SK-N-SH (cell line): Measurements from ENCODE around the gene RPH3AL. TPM values are rescaled to one million over a fixed set of nuclear protein-coding genes. Genes with fewer than 3 reads are reported as not detected.

ENCODE experiments used
- CTCF ChIA-PET: fragments of 300-600, 350-600 bp; formaldehyde crosslinking; extraction: SDS; loops from one replicate; lab custom pipeline; 2021; lab: Yijun Ruan, JAX
- POLR2A ChIA-PET: fragments of 350-600 bp; sonication (Branson Sonifier 250); formaldehyde crosslinking; extraction: SDS; loops from one replicate; lab custom pipeline; 2020; ENCODE audit warnings: antibody characterized with exemption, inconsistent platforms; lab: Yijun Ruan, JAX
- DNase-seq: peaks from one replicate; pipeline ENCODE4 v3.0.0; 2012
- H2AFZ ChIP-seq: fragments of 200-600 bp; sonication (generic); 2 replicates; pipeline ENCODE4 v1.8.1; 2016; ENCODE audit warnings: antibody characterized with exemption, mild to moderate bottlenecking, low read depth
- H3F3A ChIP-seq: fragments of 200-600 bp; sonication (generic); replicated peaks from 2 replicates; pipeline ENCODE3; 2016; ENCODE audit warnings: antibody characterized with exemption, mild to moderate bottlenecking; ENCODE audit not compliant: insufficient read depth
- H3K27ac ChIP-seq, 2 experiments: fragments of 200-500 bp in 1 of 2; fragments of 200-600 bp in 1 of 2; sonication (Bioruptor generic) in 1 of 2; sonication (generic), shearing (Covaris generic) in 1 of 2; 2 replicates each; pipeline versions ENCODE4 v1.5.1 to v1.6.1; 2014 to 2016; ENCODE audit warnings: low read depth in 2 of 2, inconsistent platforms in 1 of 2, low read length in 1 of 2, mild to moderate bottlenecking in 1 of 2, mixed read lengths in 1 of 2
- H3K27me3 ChIP-seq: fragments of 200-600 bp; sonication (generic), shearing (Covaris generic); 2 replicates; pipeline ENCODE4 v1.6.1; 2016; ENCODE audit warnings: mixed run types; ENCODE audit not compliant: insufficient read depth
- H3K36me3 ChIP-seq, 2 experiments: fragments of 200-500 bp in 1 of 2; fragments of 200-600 bp in 1 of 2; sonication (Bioruptor generic) in 1 of 2; sonication (generic) in 1 of 2; replicated peaks in 1 of 2; 2 replicates each; pipeline versions ENCODE3 to v1.5.1; 2014 to 2016; ENCODE audit warnings: low read length in 1 of 2, mild to moderate bottlenecking in 1 of 2; ENCODE audit not compliant: insufficient read depth in 2 of 2, control insufficient read depth in 1 of 2
- H3K4me1 ChIP-seq, 2 experiments: fragments of 200-500 bp in 1 of 2; fragments of 200-600 bp in 1 of 2; sonication (Bioruptor generic) in 1 of 2; sonication (generic), shearing (Covaris generic) in 1 of 2; 2 replicates each; pipeline versions ENCODE4 v1.5.1 to v1.6.1; 2014 to 2016; ENCODE audit warnings: low read depth in 1 of 2, low read length in 1 of 2, mixed run types in 1 of 2; ENCODE audit not compliant: insufficient read depth in 2 of 2, control insufficient read depth in 1 of 2
- H3K4me2 ChIP-seq: fragments of 200-600 bp; sonication (generic), shearing (Covaris generic); 2 replicates; pipeline ENCODE4 v1.6.1; 2017; ENCODE audit warnings: mixed run types
- H3K4me3 ChIP-seq, 2 experiments: fragments of 200-500 bp in 1 of 2; fragments of 200-600 bp in 1 of 2; sonication (Bioruptor generic) in 1 of 2; sonication (generic), shearing (Covaris generic) in 1 of 2; 2 replicates each; pipeline versions ENCODE4 v1.5.1 to v1.8.1; 2014 to 2016; ENCODE audit warnings: low read depth in 2 of 2, inconsistent platforms in 1 of 2, low read length in 1 of 2, mild to moderate bottlenecking in 1 of 2, mixed read lengths in 1 of 2, moderate library complexity in 1 of 2
- H3K79me2 ChIP-seq: fragments of 200-600 bp; sonication (generic); 2 replicates; pipeline ENCODE4 v1.8.1; 2017; ENCODE audit warnings: mild to moderate bottlenecking; ENCODE audit not compliant: insufficient read depth
- H3K9ac ChIP-seq: fragments of 200-600 bp; sonication (generic); 2 replicates; pipeline ENCODE4 v1.6.1; 2017; ENCODE audit warnings: mixed run types
- H3K9me2 ChIP-seq: fragments of 200-600 bp; sonication (generic); 2 replicates; pipeline ENCODE4 v1.6.1; 2017; ENCODE audit warnings: mixed run types
- H3K9me3 ChIP-seq: fragments of 200-600 bp; sonication (generic); 2 replicates; pipeline ENCODE4 v1.6.1; 2017; ENCODE audit warnings: mixed run types, mild to moderate bottlenecking, moderate library complexity
- H4K20me1 ChIP-seq: fragments of 200-600 bp; sonication (generic); 2 replicates; pipeline ENCODE4 v1.6.1; 2017; ENCODE audit warnings: mild to moderate bottlenecking, mixed run types; ENCODE audit not compliant: insufficient read depth
- EP300 ChIP-seq, 2 experiments: IDR thresholded peaks; 2 replicates each; pipeline versions ENCODE4 v1.4.0 to v1.6.1; 2012; ENCODE audit warnings: borderline replicate concordance in 1 of 2, low read depth in 1 of 2, low read length in 1 of 2
- FOSL2 ChIP-seq: IDR thresholded peaks from 2 replicates; pipeline ENCODE4 v1.4.0; 2012; ENCODE audit warnings: low read depth, mild to moderate bottlenecking, moderate library complexity, borderline replicate concordance
- FOXJ3 ChIP-seq: sonication (generic); formaldehyde crosslinking; IDR thresholded peaks from 2 replicates; pipeline ENCODE4 v1.5.1; 2020; ENCODE audit warnings: mild to moderate bottlenecking, missing genetic modification reagents
- GABPA ChIP-seq: IDR thresholded peaks from 2 replicates; pipeline ENCODE4 v1.4.0; 2012; ENCODE audit warnings: low read depth, mild to moderate bottlenecking
- MEF2A ChIP-seq: IDR thresholded peaks from 2 replicates; pipeline ENCODE4 v1.4.0; 2012; ENCODE audit warnings: low read depth, borderline replicate concordance
- POLR2AphosphoS5 ChIP-seq: IDR thresholded peaks from 2 replicates; pipeline ENCODE4 v1.6.1; 2012; ENCODE audit warnings: low read depth, low read length
- RAD21 ChIP-seq: IDR thresholded peaks from 2 replicates; pipeline ENCODE4 v1.6.1; 2012; ENCODE audit warnings: mild to moderate bottlenecking, low read length
- RFX5 ChIP-seq: IDR thresholded peaks from 2 replicates; pipeline ENCODE4 v1.6.1; 2012; ENCODE audit warnings: mild to moderate bottlenecking, improper control_type of control experiment, low read length
- TCF12 ChIP-seq: IDR thresholded peaks from 2 replicates; pipeline ENCODE4 v1.4.0; 2012
- WGBS: methylation state at CpG from one replicate; pipeline ENCODE4 v1.1.6; 2017; ENCODE audit warnings: low lambda C conversion rate; 5-methylcytosine and 5-hydroxymethylcytosine counted together
- polyA plus RNA-seq, 3 experiments: library from polyadenylated mRNA; depleted of rRNA; stranded (reverse); fragments of >200 nt; gene quantifications; 2 replicates each; pipeline ENCODE4 v1.2.3, GENCODE V29; 2012
- TF ChIP-seq, protein P1 (sequence below): IDR thresholded peaks from 2 replicates; pipeline ENCODE4 v1.6.1; 2012; ENCODE audit warnings: mild to moderate bottlenecking, low read depth, low read length, moderate library complexity
- TF ChIP-seq, protein P2 (sequence below): IDR thresholded peaks from 2 replicates; pipeline ENCODE4; 2012

The RPH3AL gene
- polyA plus RNA-seq, 1 of the 3 experiments (the other 2 are of a cell fraction): 2.9 TPM

- TF ChIP-seq, protein P1, sequence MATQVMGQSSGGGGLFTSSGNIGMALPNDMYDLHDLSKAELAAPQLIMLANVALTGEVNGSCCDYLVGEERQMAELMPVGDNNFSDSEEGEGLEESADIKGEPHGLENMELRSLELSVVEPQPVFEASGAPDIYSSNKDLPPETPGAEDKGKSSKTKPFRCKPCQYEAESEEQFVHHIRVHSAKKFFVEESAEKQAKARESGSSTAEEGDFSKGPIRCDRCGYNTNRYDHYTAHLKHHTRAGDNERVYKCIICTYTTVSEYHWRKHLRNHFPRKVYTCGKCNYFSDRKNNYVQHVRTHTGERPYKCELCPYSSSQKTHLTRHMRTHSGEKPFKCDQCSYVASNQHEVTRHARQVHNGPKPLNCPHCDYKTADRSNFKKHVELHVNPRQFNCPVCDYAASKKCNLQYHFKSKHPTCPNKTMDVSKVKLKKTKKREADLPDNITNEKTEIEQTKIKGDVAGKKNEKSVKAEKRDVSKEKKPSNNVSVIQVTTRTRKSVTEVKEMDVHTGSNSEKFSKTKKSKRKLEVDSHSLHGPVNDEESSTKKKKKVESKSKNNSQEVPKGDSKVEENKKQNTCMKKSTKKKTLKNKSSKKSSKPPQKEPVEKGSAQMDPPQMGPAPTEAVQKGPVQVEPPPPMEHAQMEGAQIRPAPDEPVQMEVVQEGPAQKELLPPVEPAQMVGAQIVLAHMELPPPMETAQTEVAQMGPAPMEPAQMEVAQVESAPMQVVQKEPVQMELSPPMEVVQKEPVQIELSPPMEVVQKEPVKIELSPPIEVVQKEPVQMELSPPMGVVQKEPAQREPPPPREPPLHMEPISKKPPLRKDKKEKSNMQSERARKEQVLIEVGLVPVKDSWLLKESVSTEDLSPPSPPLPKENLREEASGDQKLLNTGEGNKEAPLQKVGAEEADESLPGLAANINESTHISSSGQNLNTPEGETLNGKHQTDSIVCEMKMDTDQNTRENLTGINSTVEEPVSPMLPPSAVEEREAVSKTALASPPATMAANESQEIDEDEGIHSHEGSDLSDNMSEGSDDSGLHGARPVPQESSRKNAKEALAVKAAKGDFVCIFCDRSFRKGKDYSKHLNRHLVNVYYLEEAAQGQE: no peak
- TF ChIP-seq FOXJ3 (CRISPR knock-in tag) (no peak), POLR2AphosphoS5 (no peak)
Observed at GRCh38 chr17:395179-395578, 42.6 kb upstream of the RPH3AL start (continued).

- H3K27me3 ChIP-seq: no peaks in the 10 kb centered on the region
- H3K27ac ChIP-seq: no peak overlapping the region
- 69% methylated on average over 9 of the region's 9 CpGs for WGBS
- H3K79me2 ChIP-seq: no peaks in the 10 kb centered on the region
- no peaks in the 10 kb centered on the region for H3K36me3 ChIP-seq
- no peak for TF ChIP-seq EP300 (IDR thresholded peaks at IDR 0.05; ENCODE audit: borderline replicate concordance in 1 of 2, low read depth in 1 of 2, low read length in 1 of 2)
- TF ChIP-seq, protein P2, sequence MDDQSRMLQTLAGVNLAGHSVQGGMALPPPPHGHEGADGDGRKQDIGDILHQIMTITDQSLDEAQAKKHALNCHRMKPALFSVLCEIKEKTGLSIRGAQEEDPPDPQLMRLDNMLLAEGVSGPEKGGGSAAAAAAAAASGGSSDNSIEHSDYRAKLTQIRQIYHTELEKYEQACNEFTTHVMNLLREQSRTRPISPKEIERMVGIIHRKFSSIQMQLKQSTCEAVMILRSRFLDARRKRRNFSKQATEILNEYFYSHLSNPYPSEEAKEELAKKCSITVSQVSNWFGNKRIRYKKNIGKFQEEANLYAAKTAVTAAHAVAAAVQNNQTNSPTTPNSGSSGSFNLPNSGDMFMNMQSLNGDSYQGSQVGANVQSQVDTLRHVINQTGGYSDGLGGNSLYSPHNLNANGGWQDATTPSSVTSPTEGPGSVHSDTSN: no peak
- no peak for TF ChIP-seq RFX5
- TF ChIP-seq, protein P1: no peak
- TF ChIP-seq POLR2AphosphoS5: no peak
- TF ChIP-seq FOSL2: no peak
- no peak for TF ChIP-seq MEF2A
- TF ChIP-seq GABPA: no peak
- TF ChIP-seq RAD21: no peak
- TF ChIP-seq TCF12: no peak
- TF ChIP-seq, all 33 proteins: peak for 0
- no peaks in the 10 kb centered on the region for H4K20me1 ChIP-seq
- no peak overlapping the region for H3K9ac ChIP-seq
- no peak overlapping the region for H3K4me3 ChIP-seq
- H3K9me3 ChIP-seq: no peaks in the 10 kb centered on the region
- DNase-seq: no peak
- H2AFZ ChIP-seq: no peak overlapping the region
- no peak overlapping the region for H3K4me2 ChIP-seq
- CTCF ChIA-PET: no interaction called here
- POLR2A ChIA-PET: no interaction called here
- H3K4me1 ChIP-seq: no peaks in the 10 kb centered on the region
- no peaks in the 10 kb centered on the region for H3K9me2 ChIP-seq
- H3F3A ChIP-seq: no peaks in the 10 kb centered on the region
Observed at GRCh38 chr17:394718-395095, 42.1 kb upstream of the RPH3AL start.
